ENCODE measurements around the gene EPHA8.
A peak's percentile ranks its signal among the peaks of the same experiment; 100 is the strongest.

The EPHA8 gene

DNA sequence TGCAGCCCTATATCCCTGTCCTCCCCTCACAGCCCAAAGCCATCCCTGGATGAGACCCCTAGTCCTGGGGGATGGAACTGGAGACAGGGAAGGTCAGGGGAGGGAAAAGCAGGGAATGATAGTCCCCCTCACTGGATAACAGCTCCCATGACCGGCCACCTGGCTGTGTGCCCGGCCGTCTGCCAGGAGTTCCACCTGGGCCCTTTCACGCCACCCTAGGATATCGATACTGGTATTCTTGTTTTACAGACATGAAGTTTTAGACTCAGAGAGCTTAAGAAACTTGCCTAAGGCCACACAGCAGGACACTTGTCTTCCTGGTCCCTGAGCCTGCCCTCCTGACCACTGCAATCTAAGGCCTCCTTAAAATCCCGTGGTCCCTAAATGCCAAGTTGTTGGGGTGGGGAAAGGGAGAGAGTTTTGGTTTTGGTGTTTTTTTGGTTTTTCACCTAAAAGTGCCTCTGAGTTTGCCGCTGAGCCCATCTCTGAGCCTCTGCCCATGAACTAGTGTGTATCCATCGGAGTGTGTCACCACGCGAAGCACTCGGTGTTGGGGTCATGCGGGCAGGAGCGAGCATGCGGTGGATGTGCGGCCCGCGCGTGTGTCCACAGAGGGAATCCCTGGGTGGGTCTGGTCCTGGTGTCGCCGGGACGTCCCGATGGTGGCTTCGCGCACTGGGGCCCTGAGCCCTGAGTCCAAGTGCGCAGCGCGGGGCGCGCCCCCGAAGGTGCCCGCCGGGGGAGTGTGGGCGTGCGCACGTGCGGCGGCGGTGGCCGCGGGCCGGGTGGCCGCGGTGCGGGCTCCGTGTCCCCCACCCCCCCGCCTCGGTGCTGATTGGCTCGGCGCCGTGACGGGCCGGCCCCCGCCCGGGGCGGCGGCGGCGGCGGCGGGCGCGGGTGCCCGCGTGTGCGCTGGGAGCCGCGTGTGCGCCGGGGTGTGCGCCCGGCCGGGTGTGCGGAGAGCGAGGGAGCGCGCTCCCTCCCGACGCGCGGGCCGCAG, at the start of gene EPHA8:
Gene EPHA8 (plus strand): TSS at position 906 of the 1,000 bp plus-strand sequence. CDS start 147 bp downstream, outside the sequence.
- no peak for DNase-seq
- intact Hi-C loops (cut with DNase I) = no loop called here

DNA sequence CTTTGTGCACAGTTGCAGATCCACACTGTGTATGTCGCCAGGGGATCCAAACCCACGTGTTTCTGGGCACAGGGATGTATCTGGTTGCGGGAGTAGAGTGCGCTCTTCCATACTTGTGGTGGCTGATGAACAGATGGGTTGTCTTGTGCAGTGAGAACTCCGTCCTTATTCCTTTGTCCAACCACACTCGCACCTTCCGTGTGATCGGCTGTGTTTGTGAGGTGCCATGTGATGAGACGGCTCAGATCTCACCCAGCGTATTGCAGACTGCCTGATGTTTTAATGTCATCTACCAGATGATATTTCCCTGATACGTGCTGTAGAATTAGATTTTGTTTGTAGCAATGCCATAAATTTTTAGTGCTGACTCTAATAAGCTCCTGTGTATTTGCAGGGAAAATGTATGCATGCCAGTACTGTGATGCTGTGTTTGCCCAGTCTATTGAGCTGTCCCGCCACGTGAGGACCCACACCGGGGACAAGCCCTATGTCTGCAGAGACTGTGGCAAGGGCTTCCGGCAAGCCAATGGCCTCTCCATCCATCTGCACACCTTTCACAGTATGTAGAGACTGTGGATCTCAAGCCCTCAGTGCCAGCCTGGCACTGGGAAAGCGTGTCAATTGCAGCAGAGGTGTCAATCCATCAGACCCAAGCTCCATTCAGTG, 46.2 kb upstream of the EPHA8 start:
- peak in 1 of 10 donors; percentile 43 for DNase-seq
- intact Hi-C loops (cut with DNase I) = no loop called here

DNA sequence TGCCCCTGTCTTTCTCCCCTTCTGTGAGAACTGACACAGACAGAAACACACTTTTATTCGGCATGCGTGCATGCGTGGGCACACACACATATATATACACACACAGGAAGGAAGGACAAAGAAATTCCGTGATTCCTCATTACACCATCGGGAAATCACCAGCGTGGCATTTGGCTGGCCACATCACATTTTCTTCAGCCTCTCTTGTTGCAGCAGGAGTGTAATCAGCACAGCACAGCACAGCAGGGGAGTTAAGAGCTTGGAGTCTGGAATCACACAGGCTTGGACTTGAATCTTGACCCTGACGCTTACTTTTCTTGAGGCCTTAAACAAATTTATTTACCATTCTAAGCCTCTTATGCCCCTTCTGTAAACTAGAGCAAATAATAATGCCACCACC, 45.3 kb upstream of the EPHA8 start:
- DNase-seq = peak in 1 of 10 donors; percentile 11
- intact Hi-C loops (cut with DNase I) = no loop called here

DNA sequence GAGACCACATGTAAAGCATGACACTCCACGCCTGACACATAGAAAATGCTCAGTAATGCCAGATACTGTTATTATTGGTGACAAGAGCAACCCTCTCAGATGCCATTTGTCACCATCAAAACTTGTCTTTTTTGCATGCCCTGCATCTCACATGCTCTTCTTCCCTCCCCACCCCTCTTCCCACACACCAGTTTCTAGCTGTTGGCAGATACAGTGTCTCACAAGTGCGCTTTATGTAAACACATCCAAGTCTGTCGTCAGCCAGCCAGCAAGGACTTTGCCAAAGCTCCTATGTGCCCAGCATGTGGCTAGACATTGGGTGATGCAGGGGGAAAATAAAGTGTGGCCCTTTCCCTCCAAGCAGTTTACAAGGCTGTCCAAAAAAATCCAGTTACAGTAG, 44.9 kb upstream of the EPHA8 start:
- peak in 4 of 10 donors; percentile 30 to 90 (median 66) for DNase-seq
- intact Hi-C loops (cut with DNase I) = no loop called here

DNA sequence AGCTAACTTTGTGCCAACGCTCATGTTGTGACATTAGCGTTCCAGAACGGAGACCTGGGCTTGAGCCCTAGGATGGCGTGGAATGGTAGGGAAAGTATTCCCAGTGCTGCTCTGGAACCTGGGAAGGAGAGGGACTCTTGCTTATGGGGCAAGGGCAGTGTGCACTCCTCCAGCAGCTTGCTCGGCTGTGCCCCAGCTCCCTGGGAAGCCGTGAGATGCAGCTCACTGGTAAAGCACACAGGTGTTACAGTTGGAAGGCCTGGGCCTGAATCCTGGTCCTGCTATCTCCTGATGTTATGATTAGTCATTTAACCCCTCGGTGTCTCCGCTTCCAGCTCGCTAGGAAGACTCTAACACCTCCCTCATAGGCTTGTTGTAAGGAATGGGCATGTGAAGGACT, 42.4 kb upstream of the EPHA8 start:
- DNase-seq = peak in 2 of 10 donors; percentile 48 to 49
- intact Hi-C loops (cut with DNase I) = no loop called here

DNA sequence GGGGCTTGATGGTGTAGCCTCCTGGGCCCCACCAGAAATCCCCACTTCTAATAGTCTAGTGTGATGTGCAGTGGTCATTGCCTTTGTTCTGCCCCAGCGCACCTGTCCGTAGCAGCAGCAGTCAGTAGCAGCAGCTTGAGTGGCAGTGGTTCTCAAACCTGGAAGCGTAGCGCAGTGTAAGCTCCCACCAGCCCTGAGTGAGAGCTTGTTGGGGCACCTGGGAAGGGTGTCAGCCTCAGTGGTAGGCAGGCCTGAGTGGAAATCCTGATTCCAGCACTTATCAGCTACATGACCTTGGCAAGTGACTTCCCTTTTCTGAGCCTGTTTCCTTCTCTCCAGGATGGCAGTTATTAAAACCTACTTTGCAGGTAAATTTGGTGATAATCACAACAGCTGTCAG, 41.6 kb upstream of the EPHA8 start:
- intact Hi-C loops (cut with DNase I) = no loop called here

DNA sequence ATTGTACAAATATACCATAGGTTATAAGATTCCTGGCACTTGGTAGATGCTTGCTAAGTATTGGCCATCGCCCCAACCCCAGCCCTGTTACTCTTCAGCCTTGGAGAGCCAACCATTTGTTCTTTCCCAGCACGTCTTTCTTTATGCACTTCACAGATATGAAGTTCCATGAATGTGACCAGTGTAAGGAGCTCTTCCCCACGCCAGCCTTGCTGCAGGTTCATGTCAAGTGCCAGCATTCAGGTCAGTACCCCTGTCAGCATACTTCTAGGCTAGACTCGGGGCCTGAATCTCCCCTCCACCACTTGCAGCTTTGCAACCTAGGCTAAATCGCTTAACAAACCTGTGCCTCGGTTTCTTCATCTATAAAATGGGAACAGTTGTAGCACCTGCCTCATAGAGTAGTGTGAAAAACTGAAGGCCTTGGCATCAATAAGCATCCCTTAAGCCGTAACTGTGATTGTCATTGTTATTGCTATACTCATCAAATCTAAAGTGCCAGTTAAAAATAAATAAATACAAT, 41.0 kb upstream of the EPHA8 start:
- DNase-seq = no peak
- intact Hi-C loops (cut with DNase I) = no loop called here

More for the DNA sequence above, 41.6 kb upstream of the EPHA8 start:
- peak in 2 of 10 donors; percentile 26 to 27 for DNase-seq

DNA sequence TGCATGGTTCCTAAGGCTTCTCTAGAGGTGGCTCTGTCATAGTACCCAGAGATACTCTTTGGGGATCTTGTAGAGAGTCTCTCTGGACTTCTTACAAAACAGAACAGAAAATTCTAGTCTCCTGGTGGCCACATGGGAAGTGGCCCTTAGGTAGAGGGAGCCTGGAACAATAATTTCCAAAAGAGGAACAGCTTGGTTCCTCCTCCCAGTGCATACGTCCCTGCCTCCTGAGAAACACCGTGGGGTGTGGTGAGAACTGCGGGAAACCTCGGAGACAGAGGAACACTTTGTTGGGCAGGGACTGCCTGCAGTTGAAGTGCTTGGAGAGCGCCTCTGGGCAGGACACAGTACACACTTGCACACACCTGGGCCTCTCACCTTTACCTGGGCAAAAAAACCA, 38.8 kb upstream of the EPHA8 start:
- DNase-seq = peak in 2 of 10 donors; percentile 9 to 27
- intact Hi-C loops (cut with DNase I) = no loop called here

DNA sequence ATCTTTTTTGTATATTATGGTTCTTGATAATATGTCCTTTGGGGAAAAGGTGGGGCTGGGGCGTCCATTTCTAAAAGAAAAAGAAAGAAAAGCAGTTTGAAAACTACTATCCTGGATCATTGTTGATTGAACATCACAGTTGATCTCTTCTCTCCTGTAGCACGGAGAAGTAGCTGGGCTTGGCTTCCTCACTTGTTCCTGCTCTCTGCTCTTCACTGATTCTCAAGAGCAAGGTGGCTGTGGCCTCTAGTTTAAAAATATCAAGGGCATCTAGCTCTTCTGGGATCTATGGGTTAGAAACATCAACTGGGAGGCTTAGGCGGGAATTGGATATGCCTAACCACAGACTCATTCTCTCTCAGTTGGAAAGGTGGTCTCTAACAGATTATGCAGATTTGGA, 38.1 kb upstream of the EPHA8 start:
- intact Hi-C loops (cut with DNase I) = no loop called here
- no peak for DNase-seq

DNA sequence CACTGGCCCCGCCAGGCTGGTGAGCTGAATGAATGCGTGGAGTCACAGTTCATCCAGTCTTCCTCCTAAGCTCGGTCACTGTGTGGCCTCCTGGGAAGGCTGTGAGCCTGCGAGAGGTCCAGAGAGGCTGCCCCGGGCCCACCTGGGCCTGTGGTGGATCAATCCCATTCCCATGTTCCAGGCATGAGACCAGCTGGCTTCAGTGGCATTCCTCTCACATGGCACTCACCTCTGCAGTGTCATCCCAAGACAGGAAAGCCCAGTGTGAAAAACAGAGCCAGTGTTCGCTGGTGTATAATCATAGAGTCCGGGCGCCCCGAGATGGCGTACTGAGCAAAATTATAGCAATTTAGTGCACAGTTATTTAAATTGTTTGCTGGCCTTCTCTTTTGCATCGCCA, 37.6 kb upstream of the EPHA8 start:
- peak in 2 of 10 donors; percentile 40 to 41 for DNase-seq
- intact Hi-C loops (cut with DNase I) = no loop called here

DNA sequence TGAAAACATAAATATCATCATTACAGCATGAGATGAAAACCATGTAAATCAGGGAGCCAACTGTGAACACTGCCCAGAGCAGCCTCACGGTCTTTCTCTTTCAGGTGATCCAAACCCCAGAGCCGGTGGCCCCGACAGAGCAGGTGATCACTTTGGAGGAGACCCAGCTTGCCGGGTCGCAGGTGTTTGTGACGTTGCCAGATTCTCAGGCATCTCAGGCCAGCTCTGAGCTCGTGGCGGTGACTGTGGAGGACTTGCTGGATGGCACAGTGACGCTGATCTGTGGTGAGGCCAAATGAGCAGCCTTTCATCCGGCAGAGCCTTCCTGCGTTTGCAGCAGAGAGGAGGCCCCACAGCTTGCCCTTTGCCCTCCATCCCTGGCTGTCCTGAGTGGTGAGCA, 37.2 kb upstream of the EPHA8 start:
- intact Hi-C loops (cut with DNase I) = no loop called here
- peak in 3 of 10 donors; percentile 28 to 75 (median 62) for DNase-seq

DNA sequence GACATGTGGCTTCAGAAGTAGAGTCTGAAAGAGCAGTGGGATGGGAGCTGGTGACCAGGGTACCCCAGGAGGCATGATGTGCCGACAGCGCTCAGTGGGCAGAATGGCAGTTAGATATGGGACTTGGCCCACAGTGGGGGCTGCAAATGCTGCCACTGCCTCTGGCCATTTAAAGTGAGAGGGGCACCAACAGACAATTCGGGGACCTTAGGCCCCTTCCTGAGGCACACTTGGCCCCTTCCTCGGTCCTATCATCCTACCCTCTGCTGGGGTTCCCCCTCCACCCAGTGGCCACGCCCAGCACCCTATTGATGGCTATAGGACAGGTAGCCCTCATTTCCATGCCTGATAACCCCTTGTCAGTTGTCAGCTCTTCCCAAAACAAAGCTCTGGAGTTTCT, 36.6 kb upstream of the EPHA8 start:
- intact Hi-C loops (cut with DNase I) = no loop called here
- DNase-seq = peak in 3 of 10 donors; percentile 9 to 33 (median 18)

DNA sequence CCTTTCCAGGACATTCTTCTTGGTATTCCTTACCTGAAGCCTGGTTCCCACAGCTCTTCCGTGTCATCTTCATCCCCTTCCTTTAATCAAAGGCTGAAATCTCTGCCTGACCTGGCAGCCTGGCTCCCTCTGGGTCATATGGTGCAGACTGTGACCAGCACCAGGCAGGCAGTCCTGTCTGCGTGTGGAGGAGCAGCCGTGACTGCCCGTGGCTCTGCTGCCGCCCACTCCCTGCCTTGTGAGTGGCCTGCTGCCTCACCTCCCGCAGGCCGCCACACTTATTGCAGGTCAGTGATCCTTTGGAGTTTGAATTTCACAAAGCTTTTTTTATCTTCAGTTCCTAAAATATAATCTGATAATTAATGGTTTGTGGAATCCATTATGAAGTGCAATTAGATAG, 36.2 kb upstream of the EPHA8 start:
- DNase-seq = peak in 3 of 10 donors; percentile 59 to 84 (median 70)
- intact Hi-C loops (cut with DNase I) = no loop called here

DNA sequence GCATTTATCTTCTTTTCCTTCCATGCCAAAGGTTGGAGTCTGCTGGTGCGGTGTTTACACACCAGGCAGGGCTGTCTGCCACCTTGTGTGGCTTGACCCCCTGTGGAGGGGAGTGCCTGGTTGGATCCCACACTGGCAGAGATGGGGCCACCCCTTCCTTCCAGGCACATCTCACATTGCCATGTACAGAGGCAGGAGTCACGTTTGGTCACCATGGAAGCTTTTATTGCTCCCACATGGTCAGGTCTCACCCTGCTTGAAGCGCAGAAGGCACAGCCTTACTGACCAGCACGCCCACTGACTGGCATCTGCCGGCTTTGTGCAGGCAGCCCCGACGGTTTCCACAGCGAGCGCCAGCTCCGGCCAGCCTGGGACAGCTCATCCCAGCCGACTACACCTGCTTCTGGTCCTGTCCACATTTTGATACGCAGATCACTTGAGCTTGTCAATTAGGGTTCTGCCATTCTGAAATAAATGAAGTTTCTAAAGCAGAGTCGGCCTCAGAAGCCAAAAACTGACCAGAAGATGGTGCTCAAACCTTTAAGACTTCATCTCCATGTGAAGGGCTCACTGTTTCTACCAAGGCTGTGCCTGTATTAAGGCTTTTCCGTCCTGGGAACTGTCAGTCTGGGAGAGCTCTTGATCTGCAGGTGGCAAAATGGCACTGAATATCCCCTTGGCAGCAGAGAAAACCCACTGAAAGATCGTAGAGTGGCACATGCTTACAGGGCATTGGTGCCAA, 35.6 kb upstream of the EPHA8 start:
- peak in 3 of 10 donors; percentile 59 to 70 (median 66) for DNase-seq
- intact Hi-C loops (cut with DNase I) = loop anchor here (2.0 kb wide), 1 partner anchor 113 kb away; no protein-coding TSS in a partner anchor

DNA sequence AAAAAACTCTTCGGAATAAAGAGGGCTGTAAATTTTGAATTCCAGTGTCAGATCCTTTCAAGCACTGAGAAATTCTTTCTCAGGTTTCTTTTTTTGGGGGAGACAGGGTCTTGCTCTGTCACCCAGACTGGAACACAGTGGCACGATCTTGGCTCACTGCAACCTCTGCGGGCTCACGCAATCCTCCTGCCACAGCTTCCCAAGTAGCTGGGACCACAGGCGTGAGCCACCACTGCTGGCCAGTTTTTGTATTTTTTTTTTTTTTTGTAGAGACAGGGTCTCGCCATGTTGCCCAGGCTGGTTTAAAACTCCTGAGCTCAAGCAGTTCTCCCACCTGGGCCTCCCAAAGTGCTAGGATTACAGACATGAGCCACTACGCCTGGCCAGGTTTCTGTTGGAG, 34.8 kb upstream of the EPHA8 start:
- peak in 3 of 10 donors; percentile 30 to 81 (median 36) for DNase-seq
- intact Hi-C loops (cut with DNase I) = loop anchor here (2.0 kb wide), 1 partner anchor 112 kb away; no protein-coding TSS in a partner anchor

DNA sequence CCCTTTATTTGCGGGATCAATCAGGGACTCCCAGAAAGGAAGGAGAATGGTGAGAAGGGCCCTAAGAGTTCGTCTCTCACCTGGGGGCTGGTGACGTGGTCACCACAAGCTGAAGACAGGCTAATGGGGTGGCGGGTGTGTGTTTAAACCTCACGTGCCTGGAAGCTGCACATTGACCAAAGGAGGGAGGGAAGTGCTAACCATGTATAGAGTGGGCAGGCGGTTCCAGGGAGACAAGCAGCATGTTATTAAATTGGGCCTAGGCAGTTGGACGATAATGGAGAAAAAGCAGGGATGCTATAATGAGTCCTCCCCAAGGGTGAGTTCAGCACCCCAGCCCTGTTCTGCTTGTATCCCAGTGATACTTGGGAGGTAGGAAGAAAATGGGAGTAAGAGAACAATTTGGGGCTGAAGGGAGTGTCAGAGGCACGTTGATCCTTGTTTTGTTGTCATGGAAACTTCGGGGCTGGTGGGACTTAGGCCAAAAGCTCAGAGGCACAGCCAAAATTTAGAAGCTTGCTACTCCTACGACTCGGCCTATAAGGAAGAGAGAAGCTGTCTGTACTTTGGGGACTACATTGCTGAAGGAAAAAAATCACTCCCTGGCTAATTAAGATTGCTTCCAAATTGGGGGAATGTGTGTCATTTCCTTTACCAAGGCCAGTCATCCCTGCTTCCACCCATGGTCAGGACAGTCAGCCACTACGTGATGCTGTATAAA, 33.2 kb upstream of the EPHA8 start:
- peak in 6 of 10 donors; percentile 30 to 87 (median 62) for DNase-seq
- intact Hi-C loops (cut with DNase I) = loop anchor here (2.0 kb wide), 1 partner anchor 111 kb away; no protein-coding TSS in a partner anchor

DNA sequence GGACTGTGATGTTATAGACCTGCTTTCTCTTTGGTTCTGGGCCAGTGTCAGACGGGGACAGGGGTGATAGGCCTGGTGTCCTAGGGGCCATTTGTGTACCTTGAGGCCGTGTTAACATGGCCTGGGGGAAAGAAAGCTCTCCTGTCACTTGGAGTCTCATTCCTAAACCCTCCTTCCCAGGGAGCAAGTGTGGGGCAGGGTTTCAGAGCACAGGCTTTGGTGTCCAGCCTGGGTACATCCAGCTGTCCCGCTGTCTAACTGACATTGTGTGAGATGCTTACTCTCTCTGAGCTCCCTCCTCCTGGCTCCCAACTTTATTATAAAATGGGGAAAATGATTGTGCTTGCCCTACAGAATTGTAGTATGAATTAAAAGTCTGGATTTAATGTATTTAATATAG, 32.6 kb upstream of the EPHA8 start:
- intact Hi-C loops (cut with DNase I) = no loop called here
- DNase-seq = peak in 3 of 10 donors; percentile 18 to 30 (median 27)

DNA sequence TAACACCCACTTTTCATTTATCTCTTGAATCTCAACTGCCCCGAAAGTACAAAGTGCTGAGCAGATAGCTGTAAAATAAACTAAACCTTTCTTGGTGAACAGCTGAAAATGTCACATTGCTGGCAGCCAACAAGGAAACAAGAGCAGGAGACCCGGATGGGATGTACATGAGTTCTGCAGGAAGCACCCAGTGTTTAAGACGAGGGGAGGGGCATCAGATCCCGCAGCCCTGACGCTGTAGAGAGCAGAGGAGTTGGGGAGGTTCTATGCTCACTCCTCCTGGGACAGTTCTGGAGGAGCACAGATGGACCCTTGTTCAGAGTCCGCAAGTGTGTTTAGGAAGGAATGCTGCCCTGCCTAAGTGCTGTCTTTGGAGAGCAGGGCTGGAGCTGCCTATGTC, 32.0 kb upstream of the EPHA8 start:
- intact Hi-C loops (cut with DNase I) = no loop called here
- DNase-seq = peak in 3 of 10 donors; percentile 14 to 58 (median 38)

DNA sequence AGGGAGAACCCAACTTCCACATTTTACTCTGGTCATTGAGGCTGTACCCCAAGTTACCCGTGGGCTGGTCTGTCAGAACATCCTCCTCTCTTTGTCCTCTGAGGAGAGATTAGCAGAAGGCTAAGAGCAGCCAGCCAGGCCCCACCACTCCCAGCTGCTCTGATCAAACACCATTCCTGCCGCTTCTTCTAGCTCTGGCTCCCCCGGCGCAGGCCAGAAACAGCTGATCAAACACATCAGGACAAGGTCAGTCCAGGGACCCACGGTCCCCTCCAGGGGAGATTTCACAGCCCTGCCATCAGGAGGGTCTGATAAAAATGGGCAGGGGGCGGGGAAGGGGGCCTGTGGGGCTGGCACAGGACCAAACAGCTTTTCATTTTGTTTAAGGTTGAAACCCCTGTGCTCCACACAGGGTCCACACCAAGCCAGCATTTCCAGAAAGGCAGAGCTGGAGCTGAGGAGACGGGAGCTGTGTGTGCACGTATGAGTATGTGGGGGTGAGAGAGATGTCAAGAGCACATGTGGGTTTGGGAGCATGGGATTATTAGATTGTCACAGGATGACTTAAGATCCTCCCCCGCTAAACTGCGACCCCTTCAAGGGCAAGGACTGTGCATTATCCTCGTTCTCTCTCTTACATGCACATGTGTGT, 29.9 kb upstream of the EPHA8 start:
- intact Hi-C loops (cut with DNase I) = no loop called here
- DNase-seq = peak in 3 of 10 donors; percentile 9 to 66 (median 19)

Measured in posterior cingulate gyrus (tissue), 11 donors.